GM18508 (cell line): ENCODE measurements around the gene TMEM178B.
"Not testable (repeated sequence)": the region's sequence is repeated elsewhere in the genome, so short reads cannot be mapped to it uniquely, and the experiment has no call there.

Experiments used
- ATAC-seq: cut with Tn5 transposase; IDR thresholded peaks from one replicate; pipeline ENCODE4 v1.9.1; 2021; ENCODE audit warnings: moderate number of reproducible peaks; ENCODE audit not compliant: insufficient read depth, unreplicated experiment

The TMEM178B gene

DNA sequence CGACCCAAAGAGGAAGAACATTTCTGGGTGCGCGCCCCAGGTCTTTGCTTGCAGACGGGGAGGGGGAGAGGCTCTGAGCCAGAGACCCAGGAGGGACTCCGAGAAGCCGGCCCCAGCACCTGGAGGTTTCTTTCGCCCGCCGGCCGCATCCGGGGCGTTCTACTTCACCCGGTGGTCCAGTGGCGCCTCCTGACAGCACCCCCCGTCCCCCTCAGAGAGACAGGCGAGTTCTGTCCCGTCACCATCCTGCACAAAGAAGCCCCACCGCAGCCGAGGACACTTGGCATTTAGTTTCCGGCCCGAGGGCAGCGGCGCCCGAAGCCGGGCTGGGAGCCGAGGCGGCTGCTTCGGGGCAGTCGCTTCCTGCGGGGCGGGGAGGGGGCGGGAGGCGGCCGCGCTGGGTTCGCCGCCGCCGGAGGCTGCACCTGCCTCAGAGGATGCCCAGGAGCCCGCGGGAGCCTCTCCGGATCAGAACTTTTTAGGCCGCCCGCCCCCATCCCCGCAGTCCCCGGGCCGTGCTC, at the start of gene TMEM178B:
TSS of gene TMEM178B (plus strand) at position 424 of the 521 bp plus-strand sequence.
- no peak for ATAC-seq

GRCh38 chr7:141024668-141025067, 49.2 kb upstream of the TMEM178B start:
- no peak for ATAC-seq

GRCh38 chr7:141027043-141027442, 46.8 kb upstream of the TMEM178B start:
- ATAC-seq = no peak

DNA sequence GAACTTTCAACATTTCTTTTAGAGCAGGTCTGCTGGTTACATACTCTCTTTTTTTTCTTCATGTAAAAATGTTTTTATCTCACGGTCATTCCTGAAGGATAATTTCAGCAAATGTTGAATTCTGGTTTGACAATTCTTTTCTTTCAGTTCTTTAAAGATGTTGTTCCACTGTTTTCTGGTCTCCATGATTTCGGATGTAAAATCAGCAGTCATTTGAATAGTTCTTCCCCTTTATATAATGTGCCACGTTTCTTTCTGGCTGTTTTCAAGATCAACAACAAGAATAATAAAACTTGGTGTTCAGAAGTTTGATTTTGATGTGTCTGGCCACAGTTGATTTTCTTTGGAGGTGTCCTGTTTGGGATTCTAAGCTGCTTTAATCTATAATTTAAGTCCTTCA, 45.1 kb upstream of the TMEM178B start:
- no peak for ATAC-seq

- ATAC-seq = not testable (repeated sequence)
Measured at GRCh38 chr7:141032539-141033323, 41.1 kb upstream of the TMEM178B start.

DNA sequence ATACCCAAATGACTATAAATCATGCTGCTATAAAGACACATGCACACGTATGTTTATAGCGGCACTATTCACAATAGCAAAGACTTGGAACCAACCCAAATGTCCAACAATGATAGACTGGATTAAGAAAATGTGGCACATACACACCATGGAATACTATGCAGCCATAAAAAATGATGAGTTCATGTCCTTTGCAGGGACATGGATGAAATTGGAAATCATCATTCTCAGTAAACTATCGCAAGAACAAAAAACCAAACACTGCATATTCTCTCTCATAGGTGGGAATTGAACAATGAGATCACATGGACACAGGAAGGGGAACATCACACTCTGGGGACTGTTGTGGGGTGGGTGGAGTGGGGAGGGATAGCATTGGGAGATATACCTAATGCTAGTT, 35.8 kb upstream of the TMEM178B start:
- ATAC-seq = not testable (repeated sequence)

DNA sequence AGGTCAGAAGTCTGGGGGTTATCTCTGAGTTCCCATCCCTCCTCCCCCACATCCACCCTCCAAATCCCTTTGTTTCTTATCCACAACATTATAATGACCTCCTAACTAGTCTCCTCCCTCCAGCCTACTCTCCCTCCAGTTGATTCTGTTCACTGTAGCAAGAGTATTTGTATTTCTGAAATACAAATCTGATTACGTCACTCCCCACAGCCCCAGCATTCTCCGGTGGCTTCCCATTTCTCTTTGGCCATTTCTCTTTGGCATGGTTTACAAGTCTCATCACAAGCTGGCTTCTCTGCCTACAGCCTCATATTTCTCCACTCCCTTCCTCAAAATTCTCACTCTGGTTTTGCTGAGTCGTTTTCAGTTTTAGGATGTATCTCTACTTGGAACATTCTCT, 34.5 kb upstream of the TMEM178B start:
- no peak for ATAC-seq

GRCh38 chr7:141042222-141043193, 31.4 kb upstream of the TMEM178B start:
- ATAC-seq = no peak

GRCh38 chr7:141043616-141044015, 30.2 kb upstream of the TMEM178B start:
- ATAC-seq = no peak

DNA sequence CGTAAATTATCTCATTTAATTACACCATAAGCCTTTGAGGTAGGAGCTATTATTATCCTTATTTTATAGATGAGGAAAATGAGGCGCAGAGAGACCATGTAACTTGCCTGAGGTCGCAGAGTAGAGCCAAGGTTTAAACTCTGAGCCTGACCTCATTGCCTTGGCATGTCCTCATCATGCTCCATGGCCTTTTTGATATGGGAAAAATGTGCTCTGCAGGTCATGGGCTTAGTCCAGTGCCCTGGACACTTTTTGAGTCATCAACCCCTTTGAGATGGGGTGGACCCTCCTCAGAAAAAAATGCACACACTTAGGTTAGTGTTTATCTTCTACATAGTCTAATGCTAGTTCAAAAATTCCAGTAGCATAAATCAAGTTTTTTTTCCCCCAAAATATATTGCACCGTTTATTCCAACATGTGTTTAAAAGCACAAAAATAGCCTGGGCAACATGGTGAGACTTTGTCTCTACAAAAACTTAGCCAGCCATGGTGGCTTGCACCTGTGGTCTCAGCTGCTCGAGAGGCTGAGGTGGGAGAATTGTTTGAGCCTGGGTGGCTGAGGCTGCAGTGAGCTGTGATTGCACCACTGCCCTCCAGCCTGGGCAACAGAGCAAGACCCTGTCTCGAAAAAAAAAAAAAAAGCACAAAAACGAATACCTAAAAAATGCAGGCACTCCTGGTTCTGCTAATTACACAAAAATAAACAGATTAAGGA, 28.6 kb upstream of the TMEM178B start:
- no peak for ATAC-seq

DNA sequence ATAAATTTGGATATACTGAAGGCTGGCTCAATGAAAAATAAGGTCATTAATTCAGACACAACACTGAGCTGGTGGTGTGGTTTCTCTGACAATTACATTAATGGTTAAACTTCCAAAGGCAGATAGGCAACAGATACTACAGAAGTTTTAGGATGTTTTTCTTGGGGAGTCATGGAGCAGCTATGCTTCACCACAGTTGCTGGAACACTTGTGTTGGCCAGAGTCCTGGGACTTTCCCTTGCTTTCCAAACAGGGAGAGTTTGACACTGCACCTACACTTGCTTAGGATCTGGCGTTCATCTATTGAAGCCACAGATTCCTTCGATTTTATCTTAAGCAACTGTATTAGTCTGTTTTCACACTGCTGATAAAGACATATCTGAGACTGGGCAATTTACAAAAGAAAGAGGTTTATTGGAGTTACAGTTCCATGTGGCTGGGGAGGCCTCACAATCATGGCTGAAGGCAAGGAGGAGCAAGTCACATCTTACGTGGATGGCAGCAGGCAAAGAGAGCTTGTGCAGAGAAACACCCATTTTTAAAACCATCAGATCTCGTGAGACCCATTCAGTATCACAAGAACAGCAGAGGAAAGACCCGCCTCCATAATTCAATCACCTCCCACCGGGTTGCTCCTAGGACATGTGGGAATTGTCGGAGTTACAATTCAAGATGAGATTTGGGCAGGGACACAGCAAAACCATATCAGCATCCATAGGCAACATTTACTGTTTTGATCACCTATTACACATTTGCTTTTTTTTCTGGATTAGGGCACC, 27.8 kb upstream of the TMEM178B start:
- ATAC-seq = no peak

DNA sequence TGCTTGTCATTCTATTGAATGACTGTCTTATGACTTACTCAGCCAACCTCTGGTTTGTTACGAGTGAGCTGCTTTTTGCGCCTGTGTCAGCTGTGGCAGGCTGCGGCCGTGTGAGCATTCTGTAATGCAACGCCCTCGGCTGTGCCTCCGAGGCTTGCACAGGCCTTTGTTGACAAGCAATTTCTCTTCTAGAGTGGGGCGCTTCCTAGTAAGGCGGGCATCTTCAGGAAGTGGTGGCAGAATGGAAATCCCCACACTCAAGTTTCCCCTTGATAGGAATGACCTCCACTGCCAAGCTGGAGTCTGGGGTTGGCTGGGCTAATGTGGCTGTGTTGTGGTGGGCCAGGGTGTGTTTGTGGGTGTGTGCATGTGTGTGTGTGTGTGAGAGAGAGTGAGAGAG, 20.2 kb upstream of the TMEM178B start:
- ATAC-seq = no peak

- ATAC-seq = no peak
Measured at GRCh38 chr7:141055146-141055545, 18.7 kb upstream of the TMEM178B start.

DNA sequence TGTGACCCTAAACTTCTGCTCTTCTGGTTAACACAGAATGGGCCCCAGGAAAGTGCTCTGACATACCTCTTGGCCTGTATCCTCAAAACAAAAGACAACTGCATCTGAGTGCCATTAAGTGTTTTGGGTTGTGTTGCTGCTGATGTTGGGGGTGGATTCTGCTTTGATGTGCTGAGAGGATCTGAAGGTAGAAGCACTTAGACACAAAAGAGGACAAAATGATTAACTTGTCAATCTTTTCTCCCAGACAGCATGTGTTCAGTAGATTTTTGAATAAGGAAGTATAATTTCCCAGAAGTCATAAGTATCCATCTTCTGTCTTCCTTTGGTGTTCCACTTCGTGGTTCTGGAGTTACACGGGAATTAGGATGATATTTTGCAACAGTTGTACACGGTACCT, 16.1 kb upstream of the TMEM178B start:
- ATAC-seq = no peak

DNA sequence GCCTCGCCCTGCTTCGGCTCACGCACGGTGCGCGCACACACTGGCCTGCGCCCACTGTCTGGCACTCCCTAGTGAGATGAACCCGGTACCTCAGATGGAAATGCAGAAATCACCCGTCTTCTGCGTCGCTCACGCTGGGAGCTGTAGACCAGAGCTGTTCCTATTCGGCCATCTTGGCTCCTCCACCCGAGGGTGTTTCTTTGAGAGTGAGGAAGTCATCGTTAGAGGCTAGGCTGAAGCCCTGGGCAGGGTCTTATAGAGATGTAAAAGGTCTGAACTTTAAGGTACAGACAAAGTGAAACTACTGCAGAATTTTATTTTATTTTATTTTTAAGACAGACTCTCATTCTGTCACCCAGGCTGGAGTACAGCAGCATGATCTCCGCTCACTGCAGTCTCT, 6.0 kb upstream of the TMEM178B start:
- not testable (repeated sequence) for ATAC-seq

- ATAC-seq = no peak
Measured at GRCh38 chr7:141071260-141071854, 2.5 kb upstream of the TMEM178B start.

GRCh38 chr7:141071855-141072547, 1.9 kb upstream of the TMEM178B start:
- no peak for ATAC-seq

DNA sequence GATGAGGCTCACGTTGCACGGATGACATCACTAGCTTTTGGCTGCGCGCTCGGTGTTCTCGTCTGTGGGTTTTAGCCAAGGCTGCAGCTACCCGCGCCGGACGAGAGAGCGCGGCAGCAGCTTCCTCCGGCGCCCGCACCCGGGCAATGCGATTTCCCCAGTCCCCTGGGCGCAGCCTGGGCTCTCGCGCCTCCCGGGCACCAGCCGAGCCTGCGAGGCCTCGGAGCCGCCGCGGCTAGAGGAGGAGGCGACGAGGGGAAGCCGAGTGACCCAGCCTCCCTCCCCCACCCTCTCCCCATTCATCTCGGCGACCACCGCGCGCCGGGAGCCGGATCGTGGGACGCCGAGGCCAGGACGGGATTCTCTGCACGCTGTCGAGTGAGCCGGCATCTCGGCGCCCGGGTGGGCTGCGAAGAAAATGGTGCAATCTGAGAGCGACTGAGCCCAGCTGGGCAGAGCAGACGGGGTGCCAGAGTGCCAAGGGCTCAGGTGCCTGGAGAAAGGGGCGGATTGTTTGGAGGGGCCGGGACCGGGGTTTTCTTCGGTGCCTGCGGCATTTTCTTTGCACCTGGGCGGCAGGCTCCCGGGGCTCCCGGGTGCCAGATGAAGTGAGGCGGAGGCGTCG, 1.2 kb upstream of the TMEM178B start:
- ATAC-seq = no peak
